Kidney (tissue), 14 donors: ENCODE results near the gene FYB1. TPM values are rescaled to one million over a fixed set of nuclear protein-coding genes. Genes with fewer than 3 reads are reported as not detected.

Experiments
- DNase-seq, 5 donors: peaks; one replicate each; pipeline ENCODE4 v3.0.0-alpha.2; 2013 to 2020
- FAIRE-seq: peaks from 2 replicates; lab custom pipeline; 2012; peaks lifted over from hg19 to GRCh38; lab: Jason Lieb, UNC
- H3K27ac ChIP-seq, 2 donors: one replicate each; pipeline ENCODE4 v1.7.0; 2013; ENCODE audit warnings: low read depth in 2 of 2, low read length in 2 of 2, inconsistent platforms in 1 of 2
- H3K27me3 ChIP-seq: one replicate; pipeline ENCODE4 v1.7.1; 2013; ENCODE audit warnings: low read length, inconsistent platforms; ENCODE audit not compliant: control insufficient read depth, insufficient read depth
- H3K36me3 ChIP-seq, 3 donors: one replicate each; pipeline versions ENCODE4 v1.7.0 to v1.7.1; 2013; ENCODE audit warnings: low read length in 3 of 3, control low read depth in 1 of 3, inconsistent platforms in 1 of 3; ENCODE audit not compliant: insufficient read depth in 3 of 3, control insufficient read depth in 2 of 3
- H3K4me1 ChIP-seq, 3 donors: one replicate each; pipeline versions ENCODE4 v1.7.0 to v1.7.1; 2013; ENCODE audit warnings: low read length in 3 of 3, inconsistent platforms in 1 of 3, low read depth in 1 of 3; ENCODE audit not compliant: control insufficient read depth in 2 of 3, insufficient read depth in 2 of 3
- H3K4me3 ChIP-seq, 3 donors: one replicate each; pipeline versions ENCODE4 v1.7.0 to v1.8.1; 2013; ENCODE audit warnings: low read length in 3 of 3, control low read depth in 1 of 3, inconsistent platforms in 1 of 3
- H3K9ac ChIP-seq, 3 donors: one replicate each; pipeline versions ENCODE4 v1.7.0 to v1.7.1; 2013; ENCODE audit warnings: low read length in 3 of 3, control low read depth in 1 of 3, inconsistent platforms in 1 of 3
- H3K9me3 ChIP-seq, 3 donors: one replicate each; pipeline versions ENCODE4 v1.7.0 to v1.7.1; 2013; ENCODE audit warnings: low read length in 3 of 3, control low read depth in 1 of 3, inconsistent platforms in 1 of 3; ENCODE audit not compliant: control insufficient read depth in 2 of 3, insufficient read depth in 1 of 3
- intact Hi-C: fragments of 100-400 bp; cut with DNase I; formaldehyde crosslinking; loops from one replicate; pipeline ENCODE4 v1.11.1; 2022
- polyA plus RNA-seq: library from polyadenylated mRNA; stranded (reverse); fragments of 350-450 nt; fragmentation: Illumina TruSeq; extraction: RNeasy Lipid Tissue Mini Kit (QIAGEN cat#74804); gene quantifications from one replicate; pipeline ENCODE4 v1.2.3, GENCODE V29; 2014; ENCODE audit warnings: low read depth, low replicate concordance; ENCODE audit not compliant: insufficient read depth
- total RNA-seq: library from RNA; stranded (reverse); fragmentation: NEBNext Ultra II Directional; extraction: Animal tissue kit (Norgen Biotek cat#: 25700); gene quantifications from one replicate; pipeline ENCODE4 v1.2.1, GENCODE V29; 2021
- TF ChIP-seq, protein P1 (sequence below): IDR thresholded peaks from 3 replicates; pipeline ENCODE4 v1.5.1; 2012; ENCODE audit warnings: mild to moderate bottlenecking, moderate library complexity, borderline replicate concordance; ENCODE audit not compliant: insufficient read depth; ENCODE audit errors: extremely low read depth
- donor health status: control.
- donor health status: control.
- donor health status: control.
- donor health status: control.
- donor health status: control.
- donor health status: DM: yes; HTN: yes; CAD: no.
- donor health status: Normal renal cell carcinoma (clear cell type).

The FYB1 gene
- total and polyA plus RNA-seq, 2 donors from 2014 or later, result 2.3 to 53.7 TPM

- Histone ChIP-seq H3K9ac (no peak overlapping the region), H3K4me1 (no peaks in the 10 kb centered on the region), H3K4me3 (no peak overlapping the region), H3K27me3 (no peaks in the 10 kb centered on the region), H3K27ac (no peak overlapping the region), H3K36me3 (no peaks in the 10 kb centered on the region), H3K9me3 (no peaks in the 10 kb centered on the region)
- FAIRE-seq (no peak), DNase-seq (no peak)
- intact Hi-C loops, result no loop called here
- TF ChIP-seq, protein P1, sequence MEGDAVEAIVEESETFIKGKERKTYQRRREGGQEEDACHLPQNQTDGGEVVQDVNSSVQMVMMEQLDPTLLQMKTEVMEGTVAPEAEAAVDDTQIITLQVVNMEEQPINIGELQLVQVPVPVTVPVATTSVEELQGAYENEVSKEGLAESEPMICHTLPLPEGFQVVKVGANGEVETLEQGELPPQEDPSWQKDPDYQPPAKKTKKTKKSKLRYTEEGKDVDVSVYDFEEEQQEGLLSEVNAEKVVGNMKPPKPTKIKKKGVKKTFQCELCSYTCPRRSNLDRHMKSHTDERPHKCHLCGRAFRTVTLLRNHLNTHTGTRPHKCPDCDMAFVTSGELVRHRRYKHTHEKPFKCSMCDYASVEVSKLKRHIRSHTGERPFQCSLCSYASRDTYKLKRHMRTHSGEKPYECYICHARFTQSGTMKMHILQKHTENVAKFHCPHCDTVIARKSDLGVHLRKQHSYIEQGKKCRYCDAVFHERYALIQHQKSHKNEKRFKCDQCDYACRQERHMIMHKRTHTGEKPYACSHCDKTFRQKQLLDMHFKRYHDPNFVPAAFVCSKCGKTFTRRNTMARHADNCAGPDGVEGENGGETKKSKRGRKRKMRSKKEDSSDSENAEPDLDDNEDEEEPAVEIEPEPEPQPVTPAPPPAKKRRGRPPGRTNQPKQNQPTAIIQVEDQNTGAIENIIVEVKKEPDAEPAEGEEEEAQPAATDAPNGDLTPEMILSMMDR, result no peak
Observed at GRCh38 chr5:39131210-39132127, 87.9 kb downstream of the FYB1 start.

DNA sequence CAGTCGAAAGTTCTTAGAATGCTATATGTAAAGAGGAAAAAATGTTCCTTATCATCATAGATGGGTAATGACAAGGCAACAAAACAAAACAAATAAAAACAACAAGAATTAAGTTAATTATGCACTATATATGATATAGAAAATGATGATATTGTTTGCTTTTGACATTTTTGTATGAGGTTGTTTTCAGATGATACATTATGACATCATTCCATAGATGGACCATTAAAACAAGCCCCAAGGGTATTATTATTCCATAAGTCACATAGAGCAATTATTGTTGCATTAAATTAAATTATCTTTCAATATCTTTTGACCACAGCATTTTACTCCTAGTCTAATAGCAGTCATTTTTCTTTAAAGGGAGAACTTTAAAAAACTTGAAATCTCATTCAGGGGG lies 88.6 kb downstream of the FYB1 start:
- no peak for DNase-seq
- no peaks in the 10 kb centered on the region for H3K4me1 ChIP-seq
- TF ChIP-seq, protein P1, result no peak
- H3K9ac ChIP-seq, result no peak overlapping the region
- no peak overlapping the region for H3K4me3 ChIP-seq
- intact Hi-C loops, result no loop called here
- no peaks in the 10 kb centered on the region for H3K36me3 ChIP-seq
- no peaks in the 10 kb centered on the region for H3K9me3 ChIP-seq
- H3K27ac ChIP-seq, result no peak overlapping the region
- no peak for FAIRE-seq
- H3K27me3 ChIP-seq, result no peaks in the 10 kb centered on the region

- Histone ChIP-seq H3K4me1 (no peaks in the 10 kb centered on the region), H3K4me3 (no peak overlapping the region), H3K27ac (no peak overlapping the region), H3K27me3 (no peaks in the 10 kb centered on the region), H3K9me3 (no peaks in the 10 kb centered on the region), H3K9ac (no peak overlapping the region), H3K36me3 (no peaks in the 10 kb centered on the region)
- TF ChIP-seq, protein P1, result no peak
- intact Hi-C loops, result no loop called here
- FAIRE-seq (no peak), DNase-seq (no peak)
Observed at GRCh38 chr5:39121922-39122321, 97.4 kb downstream of the FYB1 start.
